Stimulated activated CD8-positive, alpha-beta memory T cell treated with anti-CD3 and anti-CD28 coated beads, Interleukin-15, amount 100 ng/mL, for 48 hours (primary cell): ENCODE results near the gene EXOC3L1.

Experiments
- DNase-seq, 2 donors: peaks; one replicate each; pipeline ENCODE4 v3.0.0-alpha.2; 2020; ENCODE audit warnings: low read depth in 2 of 2

The EXOC3L1 gene

DNA sequence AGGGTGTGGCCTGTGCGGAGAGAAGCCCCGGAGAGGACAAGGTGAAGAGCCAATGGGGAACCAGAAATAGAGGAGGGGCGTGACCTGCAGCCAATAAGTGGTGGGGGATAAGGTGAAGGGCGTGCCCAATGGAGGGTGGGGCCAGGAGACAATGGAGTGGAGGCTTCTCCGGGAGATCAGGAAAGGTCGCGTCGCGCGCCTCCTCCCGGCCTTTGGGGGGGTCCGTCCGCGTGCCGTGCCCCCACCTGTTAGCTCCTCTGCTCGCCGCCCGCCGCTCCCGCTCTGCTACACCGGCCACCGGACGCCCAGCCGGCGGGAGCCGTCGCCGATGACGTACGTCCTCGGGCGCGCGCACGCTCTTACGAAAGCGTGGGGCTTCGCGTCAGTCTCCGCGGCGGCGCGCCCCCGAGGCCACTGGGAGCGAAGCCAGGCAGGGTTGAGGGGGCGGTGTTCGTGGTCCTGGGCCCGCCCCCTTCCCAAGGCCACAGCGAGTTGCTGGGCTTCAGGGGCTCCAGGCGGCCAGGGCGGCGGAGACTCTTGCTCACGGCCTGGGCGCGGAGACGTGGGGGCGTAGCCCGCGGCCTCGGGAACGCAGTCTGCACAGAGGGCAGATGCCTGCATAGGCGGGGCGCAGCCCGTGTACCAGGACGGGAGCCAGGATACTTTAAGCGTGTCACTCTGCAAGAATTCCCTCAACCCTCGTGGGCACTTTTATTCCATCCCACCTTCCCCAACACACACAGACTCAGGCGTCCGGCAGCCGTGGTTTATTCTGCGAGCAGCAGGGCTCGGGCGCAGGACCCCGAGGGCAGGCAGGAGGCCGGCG is 6.1 kb downstream of the EXOC3L1 start, which contains the start of gene MATCAP1:
MATCAP1 (minus strand) TSS at position 337 of the 826 bp plus-strand sequence. CDS start 3,353 bp downstream, outside the sequence.
- DNase-seq: peak; percentile 90 to 92

GRCh38 chr16:67183284-67183626 is 6.7 kb downstream of the EXOC3L1 start:
- DNase-seq: no peak

- no peak for DNase-seq
Measured at GRCh38 chr16:67182288-67182687, 7.6 kb downstream of the EXOC3L1 start.

- no peak for DNase-seq
Measured at GRCh38 chr16:67181346-67181745, 8.6 kb downstream of the EXOC3L1 start.

GRCh38 chr16:67180166-67180565 is 9.8 kb downstream of the EXOC3L1 start:
- DNase-seq: no peak

DNA sequence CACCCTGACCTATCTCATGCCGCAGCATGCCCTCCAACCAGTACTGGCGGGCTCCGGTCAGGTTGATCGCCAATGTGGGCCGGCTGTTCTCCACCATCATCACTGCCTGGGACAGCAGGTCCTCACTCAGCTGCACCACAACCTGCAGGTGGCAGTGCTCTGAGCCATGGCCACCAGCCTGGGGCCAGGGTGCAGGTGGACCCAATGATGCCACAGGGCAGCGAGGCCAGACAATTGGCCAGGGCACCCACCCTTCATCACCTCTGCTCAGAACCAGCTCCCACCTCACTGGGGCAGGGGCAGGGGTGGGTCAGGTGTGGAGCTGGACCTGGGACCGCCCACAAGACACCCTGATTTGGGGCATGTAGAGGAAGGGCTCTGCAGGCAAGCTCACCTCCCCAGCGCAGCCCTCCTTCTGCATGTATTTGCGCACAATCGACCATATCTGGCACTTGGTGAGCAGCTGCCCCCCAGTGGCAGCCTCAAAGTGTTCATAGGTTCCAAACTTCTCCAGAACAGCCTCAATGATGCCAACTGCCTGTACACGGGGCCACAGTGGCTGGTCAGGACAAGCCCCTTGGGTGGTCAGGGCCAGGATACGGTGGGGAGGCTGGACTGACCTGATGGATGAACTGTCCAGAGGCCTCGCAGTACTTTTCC is 10.4 kb downstream of the EXOC3L1 start:
- no peak for DNase-seq

- DNase-seq: no peak
Measured at GRCh38 chr16:67177743-67178699, 11.9 kb downstream of the EXOC3L1 start.

- DNase-seq: no peak
Measured at GRCh38 chr16:67176662-67177061, 13.3 kb downstream of the EXOC3L1 start.

DNA sequence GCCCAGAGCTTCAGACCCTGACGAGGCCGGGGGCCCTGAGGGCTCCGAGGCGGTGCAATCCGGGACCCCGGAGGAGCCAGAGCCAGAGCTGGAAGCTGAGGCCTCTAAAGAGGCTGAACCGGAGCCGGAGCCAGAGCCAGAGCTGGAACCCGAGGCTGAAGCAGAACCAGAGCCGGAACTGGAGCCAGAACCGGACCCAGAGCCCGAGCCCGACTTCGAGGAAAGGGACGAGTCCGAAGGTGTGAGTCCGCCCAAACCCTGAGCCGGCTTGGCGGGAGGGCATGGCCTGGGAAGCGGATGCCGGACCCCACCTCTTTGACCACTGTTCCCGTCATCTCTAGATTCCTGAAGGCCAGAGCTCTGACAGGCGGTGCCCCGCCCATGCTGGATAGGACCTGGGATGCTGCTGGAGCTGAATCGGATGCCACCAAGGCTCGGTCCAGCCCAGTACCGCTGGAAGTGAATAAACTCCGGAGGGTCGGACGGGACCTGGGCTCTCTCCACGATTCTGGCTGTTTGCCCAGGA is 15.2 kb downstream of the EXOC3L1 start:
- no peak for DNase-seq

- peak in 1 of 2 donors; percentile 60 for DNase-seq
Measured at GRCh38 chr16:67173808-67174705, 15.9 kb downstream of the EXOC3L1 start.

- no peak for DNase-seq
Measured at GRCh38 chr16:67173323-67173722, 16.6 kb downstream of the EXOC3L1 start.

GRCh38 chr16:67170949-67171649 is 18.8 kb downstream of the EXOC3L1 start:
- DNase-seq: no peak

- peak in 1 of 2 donors; percentile 41 for DNase-seq
Measured at GRCh38 chr16:67170168-67170948, 19.6 kb downstream of the EXOC3L1 start, which contains the start of gene NOL3. TSS of gene NOL3 (plus strand) at chr16:67170538.

DNA sequence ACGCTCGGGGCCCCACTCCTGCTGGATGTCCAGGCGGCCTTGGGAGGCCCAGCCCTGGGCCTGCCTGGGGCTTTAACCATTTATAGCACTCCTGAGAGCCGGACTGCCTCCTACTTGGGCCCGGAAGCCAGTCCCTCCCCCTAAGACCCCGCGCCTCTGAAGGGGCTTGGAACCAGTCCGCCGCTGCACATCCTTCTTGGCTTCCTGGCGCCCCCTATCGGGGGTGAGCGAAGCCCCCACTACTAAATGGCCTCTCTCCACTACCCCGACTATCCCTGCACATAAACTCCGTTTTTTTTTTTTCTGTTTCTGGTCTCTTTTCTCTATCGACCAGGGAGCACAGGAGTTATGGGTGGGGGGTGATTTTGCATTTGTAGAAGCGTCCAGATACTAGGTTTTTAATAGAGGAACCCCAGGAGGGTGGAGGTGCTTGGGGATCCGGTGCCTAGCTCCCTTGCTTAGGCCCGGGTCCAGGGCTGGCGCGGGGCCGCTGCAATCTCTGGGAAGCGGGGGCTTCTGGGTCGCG is 20.2 kb downstream of the EXOC3L1 start:
- no peak for DNase-seq

DNA sequence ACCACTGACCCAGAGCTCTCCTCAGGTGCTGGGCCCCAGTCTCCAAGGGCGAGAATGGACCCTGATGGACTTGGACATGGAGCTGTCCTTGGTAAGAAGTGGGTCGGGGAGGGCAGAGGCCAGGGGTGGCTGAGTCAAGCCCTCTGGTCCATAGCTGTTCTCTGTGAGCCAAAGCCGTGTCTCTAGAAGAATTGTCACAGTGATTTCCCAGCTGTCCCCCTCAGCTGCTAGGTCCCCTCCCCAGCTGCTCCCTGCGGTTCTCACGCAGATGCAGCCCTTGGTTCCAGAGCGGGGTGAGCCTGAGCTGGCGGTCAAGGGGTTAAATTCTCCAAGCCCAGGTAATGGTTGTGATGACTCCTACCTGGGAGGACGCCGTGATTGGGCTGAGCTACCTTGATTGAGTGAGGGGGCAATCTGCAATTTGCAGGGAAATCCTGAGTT is 20.9 kb downstream of the EXOC3L1 start:
- DNase-seq: no peak

DNA sequence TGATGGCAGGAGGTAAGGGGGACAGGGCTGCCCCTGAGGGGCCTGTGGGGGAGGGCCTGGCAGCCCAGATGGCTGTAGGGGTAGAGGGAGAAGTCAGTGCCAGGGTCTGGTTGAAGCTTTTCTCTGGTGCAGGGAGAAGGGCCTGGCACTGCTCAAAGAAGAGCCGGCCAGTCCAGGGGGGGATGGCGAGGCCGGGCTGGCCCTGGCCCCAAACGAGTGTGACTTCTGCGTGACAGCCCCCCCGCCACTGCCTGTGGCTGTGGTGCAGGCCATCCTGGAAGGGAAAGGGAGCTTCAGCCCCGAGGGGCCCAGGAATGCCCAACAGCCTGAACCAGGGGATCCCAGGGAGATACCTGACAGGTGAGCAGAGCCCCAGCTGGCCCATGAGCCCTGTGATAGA is 22.3 kb downstream of the EXOC3L1 start:
- DNase-seq: no peak

GRCh38 chr16:67166598-67167168 is 23.3 kb downstream of the EXOC3L1 start:
- DNase-seq: no peak

DNA sequence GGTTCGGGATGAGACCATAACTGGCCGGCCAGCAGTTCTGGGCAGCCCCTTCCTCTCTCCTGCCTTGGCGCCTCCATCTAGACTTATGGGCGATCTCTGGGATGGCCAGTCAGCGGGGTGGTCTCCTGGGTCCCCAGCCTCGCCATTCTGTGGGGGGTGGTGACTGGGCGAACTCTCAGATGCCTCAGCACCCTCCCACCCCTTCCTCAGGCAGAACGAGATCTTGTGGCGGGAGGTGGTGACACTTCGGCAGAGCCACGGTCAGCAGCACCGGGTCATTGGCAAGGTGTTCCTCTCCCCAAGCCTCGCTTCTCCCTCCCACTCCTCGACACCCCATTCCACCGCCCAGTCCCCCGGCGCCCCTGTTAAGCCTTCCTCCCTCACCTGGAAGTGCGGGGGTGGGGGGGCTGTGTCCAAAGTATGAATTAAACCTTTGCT is 23.8 kb downstream of the EXOC3L1 start:
- DNase-seq: no peak
